SK-N-SH treated with all-trans-retinoic acid at 6 μM for 48 hours (cell line): ENCODE results near the gene ASTN2.

ENCODE experiments used
- ATAC-seq: fragments of 200-7000 bp; cut with Tn5 transposase; 3 replicates; pipeline ENCODE4 v1.9.1; 2020; ENCODE audit warnings: mild to moderate bottlenecking, moderate library complexity
- ARNTL ChIP-seq: fragments of 450-650 bp; formaldehyde crosslinking; IDR thresholded peaks from 2 replicates; pipeline ENCODE4 v1.5.0; 2020; ENCODE audit warnings: low read depth, mild to moderate bottlenecking, moderate library complexity, borderline replicate concordance
- BACH2 ChIP-seq: fragments of 250-450 bp; sonication (Bioruptor Pico); IDR thresholded peaks from 2 replicates; pipeline ENCODE4 v1.9.0; 2021; ENCODE audit warnings: mild to moderate bottlenecking, borderline replicate concordance
- CREB5 ChIP-seq: fragments of 250-450 bp; sonication (Bioruptor Pico); IDR thresholded peaks from 2 replicates; pipeline ENCODE4 v1.5.1; 2020; ENCODE audit warnings: low read depth, mild to moderate bottlenecking, moderate library complexity
- CSDC2 ChIP-seq: fragments of 250-450 bp; sonication (Bioruptor Pico); IDR thresholded peaks from 2 replicates; pipeline ENCODE4 v1.5.0; 2020; ENCODE audit warnings: mild to moderate bottlenecking, moderate library complexity
- CSRNP3 ChIP-seq: fragments of 250-450 bp; sonication (Bioruptor Pico); IDR thresholded peaks from 2 replicates; pipeline ENCODE4 v1.5.1; 2021; ENCODE audit warnings: mild to moderate bottlenecking, moderate library complexity
- ESRRG ChIP-seq: fragments of 250-450 bp; sonication (Bioruptor Pico); IDR thresholded peaks from 2 replicates; pipeline ENCODE4 v1.6.1; 2021; ENCODE audit warnings: mild to moderate bottlenecking
- ISL1 ChIP-seq: fragments of 250-450 bp; sonication (Bioruptor Pico); IDR thresholded peaks from 2 replicates; pipeline ENCODE4 v2.1.2; 2022; ENCODE audit warnings: mild to moderate bottlenecking, moderate library complexity
- OSR1 ChIP-seq: fragments of 250-450 bp; sonication (Bioruptor Pico); IDR thresholded peaks from 2 replicates; pipeline ENCODE4 v1.8.0; 2022; ENCODE audit warnings: moderate library complexity, mild to moderate bottlenecking, inconsistent platforms
- PATZ1 ChIP-seq: fragments of 250-450 bp; sonication (Bioruptor Pico); IDR thresholded peaks from 2 replicates; pipeline ENCODE4 v1.8.0; 2020; ENCODE audit warnings: mild to moderate bottlenecking, moderate library complexity, borderline replicate concordance
- POU6F1 ChIP-seq: fragments of 250-450 bp; sonication (Bioruptor Pico); IDR thresholded peaks from 2 replicates; pipeline ENCODE4 v1.8.0; 2021; ENCODE audit warnings: low read depth, mild to moderate bottlenecking, moderate library complexity, borderline replicate concordance
- PPARA ChIP-seq: fragments of 250-450 bp; sonication (Bioruptor Pico); IDR thresholded peaks from 2 replicates; pipeline ENCODE4 v1.5.0; 2020; ENCODE audit warnings: mild to moderate bottlenecking, borderline replicate concordance
- RARB ChIP-seq: fragments of 250-450 bp; sonication (Bioruptor Pico); IDR thresholded peaks from 2 replicates; pipeline ENCODE4 v1.8.0; 2021; ENCODE audit warnings: mild to moderate bottlenecking, moderate library complexity
- TCF4 ChIP-seq: fragments of 250-450 bp; sonication (Bioruptor Pico); IDR thresholded peaks from 2 replicates; pipeline ENCODE4 v1.8.0; 2021; ENCODE audit warnings: mild to moderate bottlenecking, moderate library complexity, borderline replicate concordance
- TOX ChIP-seq: fragments of 250-450 bp; sonication (Bioruptor Pico); IDR thresholded peaks from 2 replicates; pipeline ENCODE4 v1.8.0; 2021; ENCODE audit warnings: mild to moderate bottlenecking, moderate library complexity, borderline replicate concordance
- TSHZ2 ChIP-seq: fragments of 250-450 bp; sonication (Bioruptor Pico); IDR thresholded peaks from 2 replicates; pipeline ENCODE4 v1.5.0; 2020; ENCODE audit warnings: mild to moderate bottlenecking, moderate library complexity
- ZC3H10 ChIP-seq: fragments of 250-450 bp; sonication (Bioruptor Pico); IDR thresholded peaks from 2 replicates; pipeline ENCODE4 v1.5.1; 2021; ENCODE audit warnings: mild to moderate bottlenecking, moderate library complexity
- ZFP3 ChIP-seq: fragments of 250-450 bp; sonication (Bioruptor Pico); IDR thresholded peaks from 2 replicates; pipeline ENCODE4 v1.5.0; 2020; ENCODE audit warnings: mild to moderate bottlenecking, moderate library complexity
- ZFP30 ChIP-seq: fragments of 450-650 bp; formaldehyde crosslinking; IDR thresholded peaks from 2 replicates; pipeline ENCODE4 v1.5.0; 2022; ENCODE audit warnings: mild to moderate bottlenecking, moderate library complexity
- ZNF565 ChIP-seq: fragments of 450-650 bp; formaldehyde crosslinking; conservative IDR thresholded peaks from 2 replicates; pipeline ENCODE4 v1.5.0; 2020; ENCODE audit warnings: low read depth, mild to moderate bottlenecking, moderate library complexity
- ZNF70 ChIP-seq: fragments of 450-650 bp; formaldehyde crosslinking; IDR thresholded peaks from 2 replicates; pipeline ENCODE4 v1.5.0; 2020; ENCODE audit warnings: mild to moderate bottlenecking, moderate library complexity

ASTN2 gene

GRCh38 chr9:116741086-116741740, 673.6 kb downstream of the ASTN2 start:
- TF ChIP-seq RARB: no peak
- no peak for TF ChIP-seq TCF4 (CRISPR knock-in tag)
- no peak for TF ChIP-seq ZNF70 (CRISPR knock-in tag)
- TF ChIP-seq ESRRG (CRISPR knock-in tag): no peak
- no peak for TF ChIP-seq ISL1 (CRISPR knock-in tag)
- no peak for TF ChIP-seq ZNF565 (CRISPR knock-in tag)
- no peak for TF ChIP-seq ZFP3 (CRISPR knock-in tag)
- no peak for ATAC-seq

GRCh38 chr9:116737152-116737546, 677.7 kb downstream of the ASTN2 start:
- peak; percentile 98 for ATAC-seq
- no peak for TF ChIP-seq ZNF565 (CRISPR knock-in tag)
- no peak for TF ChIP-seq ARNTL (CRISPR knock-in tag)
- no peak for TF ChIP-seq OSR1 (CRISPR knock-in tag)
- no peak for TF ChIP-seq PPARA (CRISPR knock-in tag)
- TF ChIP-seq CREB5: no peak
- no peak for TF ChIP-seq CSDC2 (CRISPR knock-in tag)
- TF ChIP-seq RARB: no peak
- TF ChIP-seq ZNF70 (CRISPR knock-in tag): no peak
- TF ChIP-seq ESRRG (CRISPR knock-in tag): no peak

GRCh38 chr9:116736399-116737151, 678.3 kb downstream of the ASTN2 start:
- peak; percentile 19 for ATAC-seq
- TF ChIP-seq CSRNP3 (CRISPR knock-in tag) (no peak), BACH2 (CRISPR knock-in tag) (no peak), ZNF70 (CRISPR knock-in tag) (no peak), ZNF565 (CRISPR knock-in tag) (no peak), PPARA (CRISPR knock-in tag) (no peak), ZFP30 (CRISPR knock-in tag) (no peak), TOX (CRISPR knock-in tag) (no peak), POU6F1 (CRISPR knock-in tag) (no peak), PATZ1 (CRISPR knock-in tag) (no peak), ZC3H10 (no peak), TSHZ2 (no peak), OSR1 (CRISPR knock-in tag) (no peak), TCF4 (CRISPR knock-in tag) (no peak), ARNTL (CRISPR knock-in tag) (no peak), CSDC2 (CRISPR knock-in tag) (no peak), CREB5 (no peak), RARB (no peak)
